GM12878 (cell line): ENCODE measurements around the gene CPSF3.

Experiments
- FOS ChIP-seq: IDR thresholded peaks from 3 replicates; pipeline ENCODE4 v1.6.1; 2011; ENCODE audit warnings: borderline replicate concordance; ENCODE audit not compliant: insufficient read length; ENCODE audit errors: extremely low read depth
- HDAC2 ChIP-seq: fragments of 200-600 bp; sonication (generic); IDR thresholded peaks from 2 replicates; pipeline ENCODE4 v1.6.1; 2017
- MYB ChIP-seq: fragments of 150-350 bp; IDR thresholded peaks from 2 replicates; pipeline ENCODE4 v1.6.1; 2014; ENCODE audit warnings: mild to moderate bottlenecking, low read depth, low read length, borderline replicate concordance
- SIN3A ChIP-seq: IDR thresholded peaks from 2 replicates; pipeline ENCODE4 v1.6.1; 2012; ENCODE audit warnings: low read depth, low read length, improper control_type of control experiment
- SP1 ChIP-seq: IDR thresholded peaks from one replicate; pipeline ENCODE4 v1.6.1; 2011; ENCODE audit warnings: low read depth, low read length
- SPI1 ChIP-seq: IDR thresholded peaks from 2 replicates; pipeline ENCODE4 v1.6.1; 2011; ENCODE audit warnings: low read depth, mild to moderate bottlenecking, low read length, moderate library complexity, borderline replicate concordance; ENCODE audit not compliant: insufficient read depth
- TAF1 ChIP-seq: IDR thresholded peaks from 2 replicates; pipeline ENCODE4 v1.6.1; 2011; ENCODE audit warnings: mild to moderate bottlenecking, low read depth, low read length, borderline replicate concordance
- TF ChIP-seq, protein P1 (sequence below): fragments of 450-650 bp; IDR thresholded peaks from 2 replicates; pipeline ENCODE4 v1.6.1; 2016; ENCODE audit warnings: mild to moderate bottlenecking
- TF ChIP-seq, protein P2 (sequence below), 3 experiments: IDR thresholded peaks in 2 of 3; conservative IDR thresholded peaks in 1 of 3; 2 replicates each; pipeline ENCODE4 v1.5.1; 2011; ENCODE audit warnings: low read depth in 3 of 3, low read length in 3 of 3, mild to moderate bottlenecking in 3 of 3, control low read depth in 2 of 3, moderate library complexity in 2 of 3, inconsistent platforms in 1 of 3, mixed read lengths in 1 of 3; ENCODE audit not compliant: control insufficient read depth in 2 of 3, insufficient read depth in 1 of 3; ENCODE audit errors: extremely low read depth in 1 of 3

DNA sequence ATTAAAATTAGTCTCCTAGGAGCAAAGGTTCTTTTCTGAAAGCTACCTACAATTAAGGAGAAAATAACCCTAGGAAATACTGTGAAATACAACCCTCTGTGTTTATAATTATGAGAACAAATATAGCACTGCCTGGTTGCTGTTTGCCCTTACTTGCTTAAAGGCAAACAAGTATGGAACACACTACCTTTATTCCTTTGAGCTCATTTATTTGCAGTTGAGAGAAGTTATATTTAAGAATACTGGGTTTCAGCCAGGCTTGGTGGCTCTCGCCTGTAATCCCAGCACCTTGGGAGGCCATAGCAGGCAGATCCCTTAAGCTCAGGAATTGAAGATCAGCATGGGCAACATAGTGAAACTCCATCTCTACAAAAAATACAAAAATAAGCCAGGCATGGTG, 27.8 kb downstream of the CPSF3 start:
- TF ChIP-seq MYB (no peak), SPI1 (no peak), SP1 (no peak), FOS (no peak), SIN3A (no peak), TAF1 (no peak), HDAC2 (no peak)
- TF ChIP-seq, protein P1, sequence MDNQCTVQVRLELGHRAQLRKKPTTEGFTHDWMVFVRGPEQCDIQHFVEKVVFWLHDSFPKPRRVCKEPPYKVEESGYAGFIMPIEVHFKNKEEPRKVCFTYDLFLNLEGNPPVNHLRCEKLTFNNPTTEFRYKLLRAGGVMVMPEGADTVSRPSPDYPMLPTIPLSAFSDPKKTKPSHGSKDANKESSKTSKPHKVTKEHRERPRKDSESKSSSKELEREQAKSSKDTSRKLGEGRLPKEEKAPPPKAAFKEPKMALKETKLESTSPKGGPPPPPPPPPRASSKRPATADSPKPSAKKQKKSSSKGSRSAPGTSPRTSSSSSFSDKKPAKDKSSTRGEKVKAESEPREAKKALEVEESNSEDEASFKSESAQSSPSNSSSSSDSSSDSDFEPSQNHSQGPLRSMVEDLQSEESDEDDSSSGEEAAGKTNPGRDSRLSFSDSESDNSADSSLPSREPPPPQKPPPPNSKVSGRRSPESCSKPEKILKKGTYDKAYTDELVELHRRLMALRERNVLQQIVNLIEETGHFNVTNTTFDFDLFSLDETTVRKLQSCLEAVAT, result no peak
- TF ChIP-seq, protein P2, sequence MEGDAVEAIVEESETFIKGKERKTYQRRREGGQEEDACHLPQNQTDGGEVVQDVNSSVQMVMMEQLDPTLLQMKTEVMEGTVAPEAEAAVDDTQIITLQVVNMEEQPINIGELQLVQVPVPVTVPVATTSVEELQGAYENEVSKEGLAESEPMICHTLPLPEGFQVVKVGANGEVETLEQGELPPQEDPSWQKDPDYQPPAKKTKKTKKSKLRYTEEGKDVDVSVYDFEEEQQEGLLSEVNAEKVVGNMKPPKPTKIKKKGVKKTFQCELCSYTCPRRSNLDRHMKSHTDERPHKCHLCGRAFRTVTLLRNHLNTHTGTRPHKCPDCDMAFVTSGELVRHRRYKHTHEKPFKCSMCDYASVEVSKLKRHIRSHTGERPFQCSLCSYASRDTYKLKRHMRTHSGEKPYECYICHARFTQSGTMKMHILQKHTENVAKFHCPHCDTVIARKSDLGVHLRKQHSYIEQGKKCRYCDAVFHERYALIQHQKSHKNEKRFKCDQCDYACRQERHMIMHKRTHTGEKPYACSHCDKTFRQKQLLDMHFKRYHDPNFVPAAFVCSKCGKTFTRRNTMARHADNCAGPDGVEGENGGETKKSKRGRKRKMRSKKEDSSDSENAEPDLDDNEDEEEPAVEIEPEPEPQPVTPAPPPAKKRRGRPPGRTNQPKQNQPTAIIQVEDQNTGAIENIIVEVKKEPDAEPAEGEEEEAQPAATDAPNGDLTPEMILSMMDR (IDR thresholded peaks at IDR 0.05 in 2 of 3, conservative IDR thresholded peaks at IDR 0.05 in 1 of 3; ENCODE audit: control insufficient read depth in 2 of 3, extremely low read depth in 1 of 3, insufficient read depth in 1 of 3, low read depth in 3 of 3, low read length in 3 of 3), result no peak
